SU-DHL-6 (cell line): ENCODE measurements around the gene NDNF.

Experiments
- EZH2phosphoT487 ChIP-seq: fragments of 200-600 bp; sonication (generic), shearing (Covaris generic); conservative IDR thresholded peaks from 2 replicates; pipeline ENCODE4 v1.6.1; 2018; ENCODE audit warnings: mild to moderate bottlenecking, antibody characterized with exemption, low read length, moderate library complexity, mixed read lengths
- TF ChIP-seq, protein P1 (sequence below): fragments of 200-600 bp; sonication (generic); IDR thresholded peaks from one replicate; pipeline ENCODE4 v1.5.1; 2017; ENCODE audit warnings: antibody characterized with exemption, mild to moderate bottlenecking, low read length, moderate library complexity; ENCODE audit not compliant: insufficient read depth, poor library complexity, severe bottlenecking

DNA sequence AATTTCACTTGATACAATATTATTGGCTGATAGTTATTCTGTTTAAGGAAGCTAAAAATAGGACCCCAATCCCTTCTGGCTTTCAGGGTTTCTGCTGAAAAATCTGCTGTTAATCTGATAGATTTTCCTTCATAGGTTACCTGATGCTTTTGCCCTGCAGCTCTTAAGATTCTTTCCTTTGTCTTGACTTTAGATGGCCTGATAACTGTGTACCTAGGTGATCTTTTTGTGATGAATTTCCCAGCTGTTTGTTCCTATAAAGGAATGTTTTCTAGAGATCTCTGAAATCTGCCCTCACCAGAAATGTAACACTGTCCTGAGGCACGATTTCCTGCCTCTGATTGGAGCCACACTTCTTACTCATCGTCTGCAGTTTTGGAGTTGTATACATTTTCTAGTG is 80.5 kb downstream of the NDNF start:
- TF ChIP-seq, protein P1, sequence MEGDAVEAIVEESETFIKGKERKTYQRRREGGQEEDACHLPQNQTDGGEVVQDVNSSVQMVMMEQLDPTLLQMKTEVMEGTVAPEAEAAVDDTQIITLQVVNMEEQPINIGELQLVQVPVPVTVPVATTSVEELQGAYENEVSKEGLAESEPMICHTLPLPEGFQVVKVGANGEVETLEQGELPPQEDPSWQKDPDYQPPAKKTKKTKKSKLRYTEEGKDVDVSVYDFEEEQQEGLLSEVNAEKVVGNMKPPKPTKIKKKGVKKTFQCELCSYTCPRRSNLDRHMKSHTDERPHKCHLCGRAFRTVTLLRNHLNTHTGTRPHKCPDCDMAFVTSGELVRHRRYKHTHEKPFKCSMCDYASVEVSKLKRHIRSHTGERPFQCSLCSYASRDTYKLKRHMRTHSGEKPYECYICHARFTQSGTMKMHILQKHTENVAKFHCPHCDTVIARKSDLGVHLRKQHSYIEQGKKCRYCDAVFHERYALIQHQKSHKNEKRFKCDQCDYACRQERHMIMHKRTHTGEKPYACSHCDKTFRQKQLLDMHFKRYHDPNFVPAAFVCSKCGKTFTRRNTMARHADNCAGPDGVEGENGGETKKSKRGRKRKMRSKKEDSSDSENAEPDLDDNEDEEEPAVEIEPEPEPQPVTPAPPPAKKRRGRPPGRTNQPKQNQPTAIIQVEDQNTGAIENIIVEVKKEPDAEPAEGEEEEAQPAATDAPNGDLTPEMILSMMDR, result no peak
- no peak for TF ChIP-seq EZH2phosphoT487
